Thyroid gland (tissue), 4 donors: Measurements from ENCODE around the gene MAGEC1. TPM values are rescaled to one million over a fixed set of nuclear protein-coding genes. Genes with fewer than 3 reads are reported as not detected.

Experiments
- DNase-seq, 2 donors: peaks; one replicate each; pipeline ENCODE4 v3.0.0-alpha.2; 2019
- H3K27ac ChIP-seq, 3 donors: fragments of 200-600 bp; sonication (generic); 1 replicate in 2 of 3; 2 replicates in 1 of 3; pipeline ENCODE4 v1.5.1; 2016 to 2019; ENCODE audit warnings: mild to moderate bottlenecking in 1 of 3, moderate library complexity in 1 of 3
- H3K27me3 ChIP-seq: fragments of 200-600 bp; sonication (generic); one replicate; pipeline ENCODE4 v1.5.1; 2019
- H3K36me3 ChIP-seq, 2 donors: fragments of 200-600 bp; sonication (generic); one replicate each; pipeline ENCODE4 v1.5.1; 2016 to 2019
- H3K4me1 ChIP-seq, 2 donors: fragments of 200-600 bp; sonication (generic); one replicate each; pipeline ENCODE4 v1.5.1; 2017 to 2019
- H3K4me3 ChIP-seq, 3 donors: fragments of 200-600 bp; sonication (generic); replicated peaks in 1 of 3; 1 replicate in 2 of 3; 2 replicates in 1 of 3; pipeline ENCODE4 v1.5.1; 2016; ENCODE audit warnings: mild to moderate bottlenecking in 1 of 3
- H3K9me3 ChIP-seq: fragments of 200-600 bp; sonication (generic); one replicate; pipeline ENCODE4 v1.5.1; 2017
- CTCF ChIP-seq, 6 experiments: fragments of 200-600 bp in 3 of 6; fragments of 450-650 bp in 3 of 6; sonication (generic) in 3 of 6; IDR thresholded peaks; one replicate each; pipeline ENCODE4 v1.5.1; 2016 to 2019; ENCODE audit warnings: antibody characterized with exemption in 6 of 6, mild to moderate bottlenecking in 2 of 6, inconsistent platforms in 1 of 6, moderate library complexity in 1 of 6
- POLR2A ChIP-seq, 2 donors: fragments of 450-650 bp; IDR thresholded peaks; one replicate each; pipeline ENCODE4 v1.6.1; 2017; ENCODE audit warnings: antibody characterized with exemption in 2 of 2, mild to moderate bottlenecking in 2 of 2, moderate library complexity in 1 of 2
- whole genome bisulfite sequencing, 2 donors: methylation state at CpG; one replicate each; pipeline ENCODE4 v1.1.5; 2017; 5-methylcytosine and 5-hydroxymethylcytosine counted together
- intact Hi-C: fragments of 100-400 bp; cut with DNase I; formaldehyde crosslinking; loops from one replicate; pipeline ENCODE4 v1.15.1; 2023
- total RNA-seq, 4 donors: library from RNA; depleted of rRNA; stranded (reverse); fragments of >200 nt; gene quantifications; one replicate each; pipeline ENCODE4 v1.2.3, GENCODE V29; 2016

Gene MAGEC1
- total RNA-seq, 4 donors from 2014 or later, result 0.13 TPM; not detected in 3

DNA sequence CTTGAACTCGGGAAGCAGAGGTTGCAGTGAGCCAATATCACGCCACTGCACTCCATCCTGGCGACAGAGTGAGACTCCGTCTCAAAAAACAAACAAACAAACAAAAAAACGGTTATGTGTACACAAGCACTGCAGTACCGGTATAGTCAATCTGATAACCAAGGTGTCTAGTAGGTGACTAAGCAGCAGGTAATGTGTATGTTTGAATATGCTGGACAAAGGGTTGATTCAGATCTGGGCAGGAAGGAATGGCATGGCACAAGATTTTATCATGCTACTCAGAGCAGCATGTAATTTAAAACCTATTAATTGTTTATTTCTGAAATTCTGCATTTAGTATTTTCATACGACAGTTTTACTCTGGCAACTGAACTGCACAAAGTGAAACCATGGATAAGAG lies 41.7 kb downstream of the MAGEC1 start:
- H3K9me3 ChIP-seq, result no peaks in the 10 kb centered on the region
- no peak overlapping the region for H3K27ac ChIP-seq
- intact Hi-C loops, result no loop called here
- H3K27me3 ChIP-seq, result no peaks in the 10 kb centered on the region
- no peak for TF ChIP-seq CTCF (IDR thresholded peaks at IDR 0.05)
- 73 to 77% methylated on average over 7 of the region's 7 CpGs for WGBS, 2 donors
- no peaks in the 10 kb centered on the region for H3K4me1 ChIP-seq
- no peak overlapping the region for H3K4me3 ChIP-seq
- no peak for DNase-seq
- H3K36me3 ChIP-seq, result no peaks in the 10 kb centered on the region

- Histone ChIP-seq H3K9me3 (no peaks in the 10 kb centered on the region), H3K4me3 (no peak overlapping the region), H3K36me3 (no peaks in the 10 kb centered on the region), H3K27ac (no peak overlapping the region), H3K4me1 (no peaks in the 10 kb centered on the region), H3K27me3 (no peaks in the 10 kb centered on the region)
- WGBS, 2 donors, result 89 to 93% methylated on average over 3 of the region's 3 CpGs
- DNase-seq, result no peak
- TF ChIP-seq POLR2A (IDR thresholded peaks at IDR 0.05) (no peak), CTCF (IDR thresholded peaks at IDR 0.05) (no peak)
- intact Hi-C loops, result no loop called here
Observed at GRCh38 chrX:141947350-141947749, 43.7 kb downstream of the MAGEC1 start.

DNA sequence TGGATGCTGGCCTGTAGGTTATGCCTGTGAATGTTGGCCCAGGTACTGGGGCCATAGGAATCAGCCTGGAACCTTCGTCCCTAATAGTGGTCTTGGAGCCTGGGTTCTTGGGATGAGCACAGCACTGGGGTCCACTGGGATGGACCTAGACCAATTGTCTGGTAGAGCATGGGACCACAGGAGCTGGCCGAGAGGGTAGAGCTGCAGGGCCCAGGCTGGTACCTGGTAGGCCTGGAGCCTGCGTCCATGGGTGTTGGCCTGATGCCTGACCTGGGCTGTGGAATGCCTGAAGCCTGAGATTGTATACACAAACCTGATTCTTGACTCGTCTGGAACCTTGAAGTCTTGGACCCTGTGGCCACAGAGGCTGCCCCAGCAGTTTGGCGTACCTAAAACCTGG lies 48.9 kb downstream of the MAGEC1 start:
- Histone ChIP-seq H3K4me1 (no peaks in the 10 kb centered on the region), H3K27ac (no peak overlapping the region), H3K27me3 (no peaks in the 10 kb centered on the region), H3K4me3 (no peak overlapping the region), H3K9me3 (no peaks in the 10 kb centered on the region), H3K36me3 (no peaks in the 10 kb centered on the region)
- no peak for DNase-seq
- intact Hi-C loops, result no loop called here
- TF ChIP-seq POLR2A (IDR thresholded peaks at IDR 0.05) (no peak), CTCF (IDR thresholded peaks at IDR 0.05) (no peak)
- 85 to 100% methylated on average over 1 to 2 of the region's 5 CpGs for WGBS, 2 donors

- DNase-seq, result no peak
- Histone ChIP-seq H3K27me3 (no peaks in the 10 kb centered on the region), H3K27ac (no peak overlapping the region), H3K9me3 (no peaks in the 10 kb centered on the region), H3K4me1 (no peaks in the 10 kb centered on the region), H3K4me3 (no peak overlapping the region), H3K36me3 (no peaks in the 10 kb centered on the region)
- WGBS, 2 donors, result 84 to 88% methylated on average over 2 of the region's 2 CpGs
- no peak for TF ChIP-seq CTCF (IDR thresholded peaks at IDR 0.05)
- no peak for TF ChIP-seq POLR2A (IDR thresholded peaks at IDR 0.05)
- intact Hi-C loops, result no loop called here
Observed at GRCh38 chrX:141958675-141959074, 55.0 kb downstream of the MAGEC1 start.

Other genes with a start within 250 kb of the MAGEC1 start
- gene SPANXD, start 205.2 kb upstream of the MAGEC1 start, total RNA-seq, result not detected
- gene MAGEC3, start 65.6 kb upstream of the MAGEC1 start, total RNA-seq, result under 1 TPM in 1 of 4 donors, not detected in 3; 0.71 TPM